Mucosa of descending colon (tissue), 3 donors: ENCODE measurements around the gene MUSTN1. TPM values are rescaled to one million over a fixed set of nuclear protein-coding genes. Genes with fewer than 3 reads are reported as not detected.

Source experiments
- ATAC-seq: fragments of 200-7000 bp; cut with Tn5 transposase; one replicate; pipeline ENCODE4 v1.9.1; 2020; ENCODE audit warnings: mild to moderate bottlenecking, moderate library complexity
- DNase-seq, 3 donors: peaks; one replicate each; pipeline ENCODE4 v3.0.0-alpha.2; 2020
- H3K36me3 ChIP-seq: fragments of 200-600 bp; one replicate; pipeline ENCODE4 v1.8.0; 2021; ENCODE audit warnings: low read depth, mild to moderate bottlenecking
- H3K4me1 ChIP-seq: fragments of 200-600 bp; one replicate; pipeline ENCODE4 v1.8.0; 2021; ENCODE audit warnings: low read depth, mild to moderate bottlenecking
- H3K4me3 ChIP-seq: fragments of 200-600 bp; one replicate; pipeline ENCODE4 v1.8.0; 2021; ENCODE audit warnings: mild to moderate bottlenecking
- H3K9me3 ChIP-seq: fragments of 200-600 bp; one replicate; pipeline ENCODE4 v1.8.0; 2021; ENCODE audit warnings: mild to moderate bottlenecking
- intact Hi-C, 2 donors: fragments of 100-400 bp; cut with DNase I in 1 of 2; cut with micrococcal nuclease in 1 of 2; formaldehyde crosslinking; loops; one replicate each; pipeline versions ENCODE4 v1.11.0 to v1.11.1; 2022; cut with DNase I, micrococcal nuclease
- total RNA-seq, 3 donors: library from RNA; stranded (reverse); fragmentation: NEBNext Ultra II Directional in 2 of 3; extraction: Animal tissue kit (Norgen Biotek cat#: 25700) in 2 of 3; gene quantifications; one replicate each; pipeline versions ENCODE4 v1.2.1 to v1.2.4, GENCODE V29; 2021 to 2023
- TF ChIP-seq, protein P1 (sequence below): fragments of 200-600 bp; IDR thresholded peaks from one replicate; pipeline ENCODE4 v1.8.0; 2022; ENCODE audit warnings: antibody characterized with exemption, mild to moderate bottlenecking
- donor health status: DM: no; HTN: no; CAD: no; lungs with moderate emphysema.
- donor health status: DM: no; HTN: no; CAD: no.
- donor health status: DM: no; HTN: yes; CAD: no.

Gene MUSTN1
- total RNA-seq, 3 donors from 2014 or later: 1.9 to 5.3 (median 4.0) TPM

DNA sequence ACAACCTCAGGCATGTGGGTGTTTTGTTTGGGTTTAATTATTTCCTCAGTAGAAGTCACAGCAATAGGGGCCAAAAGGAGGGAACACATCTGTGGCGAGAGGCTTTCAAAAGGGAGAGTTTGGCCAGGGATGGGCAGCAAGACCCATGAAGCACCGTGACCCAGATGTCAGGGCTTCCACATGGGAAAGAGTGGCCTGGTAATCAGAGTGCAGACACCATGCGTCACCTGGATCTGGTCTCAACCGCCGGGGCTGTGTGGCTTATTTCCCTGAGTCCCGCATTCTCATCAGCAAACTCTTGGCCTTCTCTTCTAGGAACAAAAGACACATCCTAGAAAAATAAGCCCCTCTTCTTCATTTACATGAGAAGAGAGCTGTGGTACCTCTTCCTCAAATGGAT, 12.4 kb upstream of the MUSTN1 start:
- DNase-seq: no peak
- Histone ChIP-seq H3K9me3 (no peaks in the 10 kb centered on the region), H3K4me1 (no peaks in the 10 kb centered on the region), H3K4me3 (no peak overlapping the region), H3K36me3 (no peaks in the 10 kb centered on the region)
- TF ChIP-seq, protein P1, sequence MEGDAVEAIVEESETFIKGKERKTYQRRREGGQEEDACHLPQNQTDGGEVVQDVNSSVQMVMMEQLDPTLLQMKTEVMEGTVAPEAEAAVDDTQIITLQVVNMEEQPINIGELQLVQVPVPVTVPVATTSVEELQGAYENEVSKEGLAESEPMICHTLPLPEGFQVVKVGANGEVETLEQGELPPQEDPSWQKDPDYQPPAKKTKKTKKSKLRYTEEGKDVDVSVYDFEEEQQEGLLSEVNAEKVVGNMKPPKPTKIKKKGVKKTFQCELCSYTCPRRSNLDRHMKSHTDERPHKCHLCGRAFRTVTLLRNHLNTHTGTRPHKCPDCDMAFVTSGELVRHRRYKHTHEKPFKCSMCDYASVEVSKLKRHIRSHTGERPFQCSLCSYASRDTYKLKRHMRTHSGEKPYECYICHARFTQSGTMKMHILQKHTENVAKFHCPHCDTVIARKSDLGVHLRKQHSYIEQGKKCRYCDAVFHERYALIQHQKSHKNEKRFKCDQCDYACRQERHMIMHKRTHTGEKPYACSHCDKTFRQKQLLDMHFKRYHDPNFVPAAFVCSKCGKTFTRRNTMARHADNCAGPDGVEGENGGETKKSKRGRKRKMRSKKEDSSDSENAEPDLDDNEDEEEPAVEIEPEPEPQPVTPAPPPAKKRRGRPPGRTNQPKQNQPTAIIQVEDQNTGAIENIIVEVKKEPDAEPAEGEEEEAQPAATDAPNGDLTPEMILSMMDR: no peak
- ATAC-seq: no peak
- intact Hi-C loops: no loop called here

DNA sequence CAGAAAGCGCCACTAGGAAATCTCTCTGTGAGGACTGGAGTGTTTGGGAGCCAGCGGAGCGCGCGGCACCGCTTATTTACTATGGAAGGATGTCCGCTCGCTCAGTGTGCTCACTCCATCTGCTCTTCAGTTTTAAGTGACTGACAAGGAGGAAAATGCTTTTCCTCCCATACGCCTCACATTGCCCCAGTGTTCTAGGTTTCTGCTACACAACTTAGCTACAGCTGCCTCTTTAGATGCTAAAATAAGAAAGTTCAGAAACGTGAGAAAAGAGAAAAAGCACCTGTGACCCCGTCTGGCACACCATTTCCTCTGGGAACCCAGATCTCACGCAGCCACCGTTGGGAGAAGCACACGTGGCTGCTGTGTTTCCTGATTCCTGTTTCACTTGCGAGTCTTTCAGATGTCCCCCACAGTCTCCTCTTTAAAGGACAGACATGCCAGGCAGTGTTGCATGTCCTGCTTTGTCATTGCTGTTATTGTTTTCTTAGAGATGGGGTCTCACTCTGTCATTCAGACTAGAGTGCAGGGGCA, 11.7 kb upstream of the MUSTN1 start:
- Histone ChIP-seq H3K4me3 (no peak overlapping the region), H3K9me3 (no peaks in the 10 kb centered on the region), H3K36me3 (no peaks in the 10 kb centered on the region), H3K4me1 (no peaks in the 10 kb centered on the region)
- intact Hi-C loops: no loop called here
- TF ChIP-seq, protein P1: no peak
- ATAC-seq (no peak), DNase-seq (no peak)

DNA sequence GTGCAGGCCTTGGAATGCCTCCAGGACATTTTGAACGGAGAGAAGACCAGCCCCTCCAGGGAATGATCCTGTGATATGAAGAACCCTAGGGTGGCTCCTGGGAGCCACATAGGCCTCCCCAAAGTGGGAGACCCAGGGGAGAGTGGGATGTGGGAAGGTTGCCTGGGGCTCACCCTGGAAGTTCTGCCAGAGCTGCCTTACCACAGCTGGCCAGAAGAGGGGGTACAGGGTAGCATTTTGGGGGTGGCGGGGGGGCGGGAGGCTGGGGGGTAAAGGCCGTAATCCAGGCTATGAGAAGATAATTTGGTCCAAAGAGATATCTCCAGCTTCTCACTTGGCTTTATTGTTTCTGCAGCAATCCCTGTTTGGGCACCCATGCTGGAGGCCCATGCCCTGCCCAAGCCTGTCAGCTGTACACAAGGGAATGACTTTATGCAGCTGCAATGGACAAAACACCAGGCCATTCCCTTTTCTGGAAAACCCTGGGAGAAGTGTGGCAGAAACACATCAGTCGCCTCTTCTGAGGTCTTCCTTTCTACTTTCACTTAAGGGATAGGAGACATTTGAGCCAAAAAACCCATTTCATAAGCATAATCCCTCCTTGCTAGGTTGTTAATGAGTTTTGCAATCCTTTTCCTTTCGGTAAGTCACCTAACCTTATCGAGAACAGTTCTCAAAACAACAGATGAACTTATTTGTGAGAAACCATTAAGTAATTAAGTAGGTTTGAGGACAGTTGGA, 11.0 kb upstream of the MUSTN1 start:
- Histone ChIP-seq H3K9me3 (no peaks in the 10 kb centered on the region), H3K36me3 (no peaks in the 10 kb centered on the region), H3K4me1 (no peaks in the 10 kb centered on the region), H3K4me3 (no peak overlapping the region)
- DNase-seq: peak in 1 of 3 donors; percentile 20
- intact Hi-C loops: no loop called here
- TF ChIP-seq, protein P1: peak; percentile 23
- ATAC-seq: no peak

DNA sequence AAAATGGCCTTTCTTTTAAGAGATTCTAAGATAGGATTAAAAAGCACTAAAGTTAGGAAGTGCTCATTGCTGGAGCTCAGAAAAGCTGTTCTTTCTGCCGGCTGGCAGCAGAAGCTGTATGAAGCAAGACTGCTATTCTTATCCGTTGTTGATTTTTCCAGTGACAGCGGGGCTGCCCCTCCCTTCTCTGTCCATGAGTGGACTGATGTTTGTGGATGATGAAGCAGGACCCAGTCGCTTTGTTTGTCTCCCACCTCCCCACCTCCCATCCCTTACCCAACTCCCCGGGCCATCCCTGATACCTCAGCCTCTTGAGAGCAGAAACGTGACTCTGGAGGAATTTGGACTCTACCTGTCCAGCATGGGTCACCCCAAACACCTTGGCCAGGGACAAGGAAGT, 10.3 kb upstream of the MUSTN1 start:
- Histone ChIP-seq H3K4me3 (no peak overlapping the region), H3K4me1 (no peaks in the 10 kb centered on the region), H3K9me3 (no peaks in the 10 kb centered on the region), H3K36me3 (no peaks in the 10 kb centered on the region)
- intact Hi-C loops: no loop called here
- TF ChIP-seq, protein P1: no peak
- peak; percentile 50 for ATAC-seq
- DNase-seq: peak in 1 of 3 donors; percentile 34

DNA sequence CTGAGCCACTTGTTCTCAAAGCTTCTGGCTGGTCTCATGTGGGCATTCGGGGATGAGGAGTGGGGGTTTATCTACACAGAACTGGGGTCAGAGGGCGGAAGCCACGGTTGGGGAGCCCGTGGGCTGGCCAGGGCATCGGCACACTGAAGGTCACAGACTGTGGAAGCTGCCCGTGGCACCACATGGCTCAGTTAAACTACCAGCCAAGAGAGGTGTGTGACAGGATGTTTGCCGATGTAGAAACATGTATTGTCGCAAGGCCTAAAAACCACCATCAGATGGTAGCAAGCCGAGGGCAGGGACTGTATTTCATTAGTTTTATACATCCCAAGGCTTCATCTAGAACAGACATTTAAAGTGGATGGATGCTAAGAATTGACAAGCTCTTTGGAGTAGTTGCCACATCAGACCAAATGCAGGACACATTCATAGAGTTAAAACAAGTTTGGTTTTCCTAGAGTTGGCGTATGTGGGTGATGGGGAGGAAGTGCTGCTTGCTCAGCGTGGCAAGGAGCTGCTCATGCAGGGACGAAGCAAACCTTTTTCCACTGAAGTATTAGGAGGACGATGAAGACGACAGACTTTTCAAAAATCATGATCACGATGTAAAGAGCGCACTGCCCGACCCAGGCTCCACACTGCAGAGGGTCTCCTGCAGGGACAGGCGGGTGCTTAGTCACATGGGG, 9.6 kb upstream of the MUSTN1 start:
- intact Hi-C loops: no loop called here
- Histone ChIP-seq H3K4me1 (no peaks in the 10 kb centered on the region), H3K36me3 (no peaks in the 10 kb centered on the region), H3K4me3 (no peak overlapping the region), H3K9me3 (no peaks in the 10 kb centered on the region)
- DNase-seq (no peak), ATAC-seq (no peak)
- TF ChIP-seq, protein P1: no peak
